Mononuclear cell (primary cell): ENCODE measurements around the gene ANKH. TPM values are rescaled to one million over a fixed set of nuclear protein-coding genes. Genes with fewer than 3 reads are reported as not detected.

Experiments
- H3K27me3 ChIP-seq: 2 replicates; pipeline ENCODE4 v1.6.0; 2011; ENCODE audit warnings: low read length, control low read depth; ENCODE audit not compliant: insufficient read depth
- H3K4me1 ChIP-seq: 2 replicates; pipeline ENCODE4 v1.5.1; 2011; ENCODE audit warnings: mild to moderate bottlenecking, low read length, control low read depth; ENCODE audit not compliant: insufficient read depth
- H3K4me3 ChIP-seq: 2 replicates; pipeline ENCODE4 v1.5.1; 2011; ENCODE audit warnings: mild to moderate bottlenecking, low read length, moderate library complexity
- H3K9me3 ChIP-seq: 2 replicates; pipeline ENCODE4 v1.5.1; 2011; ENCODE audit warnings: low read depth, mild to moderate bottlenecking, control low read depth, low read length
- total RNA-seq: library from RNA; depleted of rRNA; stranded (reverse); fragments of >200 nt; gene quantifications from one replicate; pipeline ENCODE4 v1.2.3, GENCODE V29; 2012

ANKH gene
- total RNA-seq, 1 donor, result 35.7 TPM

DNA sequence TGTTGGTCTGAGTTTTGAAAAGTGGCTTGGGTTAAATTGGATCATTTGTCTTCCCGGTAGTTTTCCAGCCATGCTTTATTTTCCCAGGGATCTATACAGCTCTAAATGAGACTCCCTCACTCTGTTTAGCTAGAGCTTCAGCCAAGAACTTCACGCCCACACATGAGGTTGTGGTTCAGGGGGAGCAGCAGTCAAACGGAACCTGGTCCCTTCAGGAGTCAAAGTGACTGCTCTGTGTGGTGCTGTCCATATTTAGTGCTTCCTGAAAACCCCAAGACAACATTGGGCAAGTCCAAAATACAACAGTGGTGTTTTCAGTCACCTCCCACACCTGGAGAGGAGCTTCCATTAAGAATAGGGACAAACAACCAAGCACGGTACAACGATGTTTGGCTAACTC is 90.5 kb downstream of the ANKH start:
- Histone ChIP-seq H3K4me1 (no peaks in the 10 kb centered on the region), H3K4me3 (no peak overlapping the region), H3K27me3 (no peaks in the 10 kb centered on the region), H3K9me3 (no peaks in the 10 kb centered on the region)

DNA sequence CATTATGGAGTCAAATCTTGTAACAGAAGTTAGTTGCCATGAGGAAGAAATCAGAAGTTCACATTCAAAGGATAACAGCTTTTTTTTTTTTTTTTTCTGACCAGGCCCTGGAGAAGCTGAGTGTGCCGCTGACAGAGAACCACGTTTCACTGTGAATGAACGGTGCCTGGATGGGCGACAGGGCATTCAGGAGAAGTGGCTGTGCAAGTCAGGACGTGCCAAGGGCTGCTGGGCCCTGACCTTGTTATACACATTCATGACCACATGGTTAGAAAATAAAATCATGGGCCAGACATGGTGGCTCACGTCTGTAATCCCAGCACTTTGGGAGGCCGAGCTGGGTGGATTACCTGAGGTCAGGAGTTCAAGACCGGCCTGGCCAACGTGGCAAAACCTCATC is 91.6 kb downstream of the ANKH start:
- H3K4me3 ChIP-seq, result no peak overlapping the region
- H3K27me3 ChIP-seq, result no peaks in the 10 kb centered on the region
- no peaks in the 10 kb centered on the region for H3K9me3 ChIP-seq

DNA sequence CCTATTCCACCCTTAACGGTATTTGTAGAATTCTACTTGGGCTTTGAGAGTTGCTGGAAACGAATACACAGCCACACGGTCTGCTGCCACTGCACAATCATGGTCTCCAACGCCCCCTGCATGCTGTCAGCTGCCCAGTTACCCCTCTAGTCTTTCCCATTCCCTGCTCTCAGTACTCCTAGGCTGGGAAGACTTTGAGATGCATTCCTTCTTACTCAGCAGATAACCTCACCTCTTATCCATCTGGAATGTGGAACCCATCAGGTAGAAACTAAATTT is 92.8 kb downstream of the ANKH start:
- no peak overlapping the region for H3K4me3 ChIP-seq
- no peaks in the 10 kb centered on the region for H3K9me3 ChIP-seq
- H3K27me3 ChIP-seq, result no peaks in the 10 kb centered on the region
- H3K4me1 ChIP-seq, result no peaks in the 10 kb centered on the region

More for the DNA sequence above, 91.6 kb downstream of the ANKH start:
- no peaks in the 10 kb centered on the region for H3K4me1 ChIP-seq

DNA sequence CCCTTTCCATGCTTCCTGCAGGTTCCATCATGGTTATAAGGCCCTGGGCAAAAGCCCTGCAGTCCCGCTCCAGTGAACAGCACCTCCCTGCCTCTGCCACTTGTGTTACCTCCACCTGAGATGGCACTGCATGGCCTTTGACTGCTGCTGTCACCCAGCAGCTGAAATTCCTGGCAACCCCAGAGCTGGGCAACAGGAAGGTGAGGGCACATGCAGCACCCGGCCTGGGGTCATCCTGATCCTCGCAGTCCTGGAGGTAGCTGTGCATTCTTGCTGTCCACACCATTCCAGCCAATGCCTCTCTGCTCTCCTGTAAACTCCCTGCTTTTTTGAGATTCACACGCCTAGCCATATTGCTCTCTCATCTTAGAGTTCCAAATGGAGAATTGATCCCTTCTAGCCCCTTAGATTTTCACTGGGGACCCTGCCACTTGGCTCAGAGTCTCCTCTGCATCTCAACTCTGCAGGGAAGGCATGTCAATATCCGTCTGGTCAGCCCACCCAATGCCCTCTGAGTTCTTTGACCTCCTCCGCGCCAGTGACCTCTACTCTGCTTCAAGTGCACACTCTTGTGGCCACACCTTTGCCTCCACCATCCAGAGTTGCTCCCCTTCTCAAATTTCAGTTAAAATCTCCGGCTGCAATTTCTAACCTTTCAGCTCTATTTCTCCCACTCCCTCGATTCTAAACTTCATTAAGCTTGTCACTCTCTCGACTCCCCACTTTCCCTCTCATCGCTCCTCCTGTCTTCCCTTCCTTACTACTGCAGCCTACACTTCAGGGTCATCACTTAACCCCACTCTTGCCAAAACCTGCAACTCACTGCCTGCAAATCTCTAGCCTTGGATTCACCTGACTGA is 93.4 kb downstream of the ANKH start:
- Histone ChIP-seq H3K4me1 (no peaks in the 10 kb centered on the region), H3K27me3 (no peaks in the 10 kb centered on the region), H3K4me3 (no peak overlapping the region), H3K9me3 (no peaks in the 10 kb centered on the region)

DNA sequence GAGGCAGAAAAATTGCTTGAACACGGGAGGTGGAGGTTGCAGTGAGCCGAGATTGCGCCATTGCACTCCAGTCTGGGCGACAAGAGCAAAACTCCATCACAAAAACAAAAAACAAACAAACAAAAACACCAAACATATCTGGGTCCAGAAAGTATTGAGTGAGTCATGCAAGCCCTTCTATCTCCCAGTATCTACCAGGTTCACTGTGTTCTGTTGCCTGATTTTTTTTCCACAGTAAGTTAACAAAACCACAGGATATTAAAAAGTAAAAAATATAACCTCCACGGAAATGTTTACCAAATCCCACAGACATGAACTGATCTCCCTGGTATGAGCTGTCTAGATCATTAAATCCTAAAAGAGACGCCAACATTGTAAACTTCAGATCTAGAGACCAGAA is 94.4 kb downstream of the ANKH start:
- no peaks in the 10 kb centered on the region for H3K9me3 ChIP-seq
- no peaks in the 10 kb centered on the region for H3K27me3 ChIP-seq
- no peaks in the 10 kb centered on the region for H3K4me1 ChIP-seq
- no peak overlapping the region for H3K4me3 ChIP-seq

DNA sequence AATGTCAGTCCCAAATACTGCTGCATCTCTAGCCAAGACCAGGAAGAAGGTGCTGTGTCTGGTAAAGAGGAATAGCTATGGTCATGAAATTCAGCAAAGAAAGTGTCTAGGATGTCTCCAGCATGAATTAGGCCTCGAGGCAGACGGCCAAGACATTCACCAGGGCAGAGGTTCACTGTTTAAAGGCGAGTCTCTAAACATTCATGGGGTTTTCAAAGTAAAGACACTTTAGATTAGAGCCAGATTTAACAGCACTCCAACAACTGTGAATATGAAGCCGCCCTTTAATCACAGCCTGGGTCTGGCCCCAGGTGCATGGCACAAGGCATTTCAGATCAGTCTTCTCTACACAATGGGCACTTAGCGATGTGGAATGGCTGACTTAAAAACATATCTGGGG is 95.0 kb downstream of the ANKH start:
- Histone ChIP-seq H3K4me3 (no peak overlapping the region), H3K9me3 (no peaks in the 10 kb centered on the region), H3K4me1 (no peaks in the 10 kb centered on the region), H3K27me3 (no peaks in the 10 kb centered on the region)

DNA sequence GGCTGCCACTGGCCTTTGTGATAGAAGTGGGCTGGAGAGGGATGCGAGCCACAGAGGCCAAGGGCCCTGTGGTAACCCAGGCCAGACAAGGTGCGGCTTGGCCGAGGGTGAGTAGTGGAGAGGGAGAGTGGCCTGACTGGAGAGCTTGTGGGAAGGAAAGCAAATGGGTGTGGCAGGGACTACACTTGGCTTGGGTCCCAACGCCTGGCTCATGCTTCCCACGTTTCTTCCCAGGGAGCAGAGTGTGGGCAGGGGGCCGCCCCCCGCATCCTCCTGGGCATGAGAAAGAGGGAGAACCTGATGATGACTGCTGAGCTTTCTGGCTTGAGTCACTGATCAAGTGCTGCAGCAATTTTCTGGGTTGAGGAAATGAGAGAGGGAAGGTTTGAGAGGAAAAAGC is 95.7 kb downstream of the ANKH start:
- Histone ChIP-seq H3K4me1 (no peaks in the 10 kb centered on the region), H3K4me3 (no peak overlapping the region), H3K9me3 (no peaks in the 10 kb centered on the region), H3K27me3 (no peaks in the 10 kb centered on the region)

DNA sequence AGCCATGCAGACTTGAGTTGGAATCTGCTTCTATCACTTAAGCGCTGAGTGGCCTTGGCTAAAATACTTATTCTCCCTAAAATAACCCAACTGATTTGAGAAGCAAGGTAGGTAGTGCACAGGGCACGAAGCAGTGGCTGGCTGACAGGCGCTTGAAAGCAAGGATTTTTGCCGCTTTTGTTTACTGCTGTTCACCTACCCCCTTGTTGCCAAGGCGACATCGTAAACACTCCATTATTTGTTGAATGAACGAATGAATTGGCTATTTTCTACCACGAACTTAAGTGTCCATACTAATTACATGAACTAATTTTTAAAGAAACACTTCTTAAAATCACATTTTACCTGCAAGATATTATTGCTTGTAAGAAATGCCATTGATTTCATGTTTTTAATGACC is 98.0 kb downstream of the ANKH start:
- H3K4me3 ChIP-seq, result no peak overlapping the region

DNA sequence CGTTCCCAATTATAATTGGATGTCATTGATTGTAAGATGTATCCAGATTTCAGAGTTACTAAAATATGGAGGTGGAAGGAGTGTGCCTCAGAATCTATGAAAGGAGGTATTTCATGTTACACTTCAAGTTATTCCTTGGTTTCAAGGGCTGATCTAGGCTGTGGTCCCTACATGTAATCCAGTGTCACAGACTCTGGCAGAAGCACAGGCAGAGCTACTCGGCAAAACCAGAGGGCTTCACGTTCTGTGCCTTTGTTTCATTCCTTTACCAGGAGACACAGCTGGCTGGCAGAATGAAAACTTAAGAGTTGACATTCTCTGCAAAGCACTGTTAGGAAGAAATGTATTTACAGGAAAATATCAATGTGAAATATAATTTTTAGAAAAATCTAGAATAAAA is 99.6 kb downstream of the ANKH start:
- Histone ChIP-seq H3K4me1 (no peaks in the 10 kb centered on the region), H3K9me3 (no peaks in the 10 kb centered on the region), H3K27me3 (no peaks in the 10 kb centered on the region), H3K4me3 (no peak overlapping the region)

More for the DNA sequence above, 98.0 kb downstream of the ANKH start:
- no peaks in the 10 kb centered on the region for H3K9me3 ChIP-seq
- H3K4me1 ChIP-seq, result no peaks in the 10 kb centered on the region
- no peaks in the 10 kb centered on the region for H3K27me3 ChIP-seq

DNA sequence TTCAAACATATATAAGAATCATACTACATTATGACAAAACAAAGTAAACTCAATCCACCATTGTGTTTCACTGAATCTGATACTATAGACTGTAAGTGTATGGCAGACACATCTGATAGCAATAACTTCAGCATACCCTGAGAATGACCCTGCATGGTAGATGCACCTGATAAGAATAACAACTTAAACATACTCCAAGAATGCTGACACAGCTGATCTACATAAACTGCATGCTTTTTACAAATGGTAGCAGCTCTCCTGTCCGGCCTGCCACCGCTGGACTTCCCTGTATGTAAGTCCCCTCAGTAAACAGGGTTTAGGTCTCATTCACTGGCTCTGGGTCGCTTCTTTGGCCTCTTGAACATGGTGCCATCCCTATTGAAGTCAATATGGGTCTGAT is 100.4 kb downstream of the ANKH start:
- H3K4me1 ChIP-seq, result no peaks in the 10 kb centered on the region
- no peak overlapping the region for H3K4me3 ChIP-seq

DNA sequence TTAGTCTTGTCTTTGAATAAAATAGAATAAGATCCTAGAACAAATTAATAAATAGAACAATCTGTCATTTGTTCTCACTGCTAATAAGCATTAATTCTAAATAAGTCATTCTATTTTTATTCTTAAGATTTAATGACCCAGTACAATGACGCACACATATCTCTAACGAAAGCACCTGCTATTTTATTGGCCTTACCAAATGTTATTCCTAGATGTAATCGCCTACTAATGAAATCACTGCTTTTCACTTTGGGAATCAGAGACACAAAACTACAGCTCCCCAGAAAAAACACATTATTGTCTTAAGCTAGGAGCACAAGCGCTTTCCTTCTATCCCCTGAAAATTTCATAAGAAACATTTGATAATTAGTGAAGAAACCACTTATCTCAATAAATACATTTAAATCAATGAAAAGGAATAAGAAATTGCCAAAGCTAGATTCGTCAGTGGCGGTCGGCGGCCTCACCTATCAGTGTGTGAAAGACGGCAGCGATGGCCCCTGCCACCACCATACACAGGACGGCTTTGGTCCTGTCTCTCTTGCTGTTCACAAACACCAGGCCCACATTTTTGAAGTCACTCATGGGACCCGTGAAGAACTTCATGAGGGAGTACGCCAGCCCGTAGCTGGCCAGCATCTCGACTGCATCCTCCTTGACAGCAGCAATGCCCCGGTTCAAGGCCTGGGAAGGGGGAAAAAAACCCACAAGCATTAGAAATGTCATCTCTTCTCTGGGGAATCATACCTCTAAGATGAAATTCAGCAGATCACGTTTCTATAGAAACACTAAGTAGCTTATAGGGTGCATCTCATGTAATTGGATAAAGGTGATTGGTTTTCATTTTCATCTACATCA is 102.8 kb downstream of the ANKH start:
- Histone ChIP-seq H3K4me3 (no peak overlapping the region), H3K27me3 (no peaks in the 10 kb centered on the region), H3K4me1 (no peaks in the 10 kb centered on the region), H3K9me3 (no peaks in the 10 kb centered on the region)

More for the DNA sequence above, 100.4 kb downstream of the ANKH start:
- no peaks in the 10 kb centered on the region for H3K27me3 ChIP-seq
- H3K9me3 ChIP-seq, result no peaks in the 10 kb centered on the region

DNA sequence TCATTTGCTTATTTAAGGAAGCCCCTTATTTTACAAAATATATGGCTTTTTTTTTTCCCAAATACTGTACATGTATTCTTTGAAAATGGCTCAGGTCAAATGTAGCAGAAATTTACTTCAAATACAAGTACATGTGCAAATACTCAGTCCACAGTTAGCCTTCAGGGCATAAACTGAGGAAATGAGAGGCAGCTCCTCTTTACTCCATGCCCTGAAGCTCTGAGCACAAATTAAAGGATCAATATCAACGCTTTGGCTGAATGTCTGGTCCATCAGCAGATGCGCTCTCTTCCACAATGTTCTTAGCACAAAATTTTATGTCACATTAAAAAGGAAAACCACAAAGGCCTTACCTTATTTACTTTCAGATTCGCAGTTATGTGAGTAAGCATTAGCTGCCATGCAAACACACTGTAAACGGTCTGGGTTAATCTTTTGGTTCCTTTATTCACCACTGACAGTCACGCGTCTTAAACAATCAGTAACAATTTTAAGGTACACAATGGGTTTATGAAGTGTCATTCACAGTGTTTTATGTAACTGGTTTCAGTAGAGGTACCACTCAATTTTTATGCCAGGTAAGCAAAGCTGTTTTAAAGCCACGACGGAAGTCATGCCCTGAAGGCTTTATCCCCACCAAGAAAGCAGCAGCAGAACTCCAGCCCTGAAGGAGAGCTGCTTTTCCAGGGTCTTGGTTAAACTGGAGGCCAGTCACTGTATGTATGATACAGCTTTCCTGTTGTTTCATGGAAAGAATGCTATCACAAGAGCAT is 103.7 kb downstream of the ANKH start:
- no peaks in the 10 kb centered on the region for H3K9me3 ChIP-seq
- no peak overlapping the region for H3K4me3 ChIP-seq
- H3K4me1 ChIP-seq, result no peaks in the 10 kb centered on the region
- no peaks in the 10 kb centered on the region for H3K27me3 ChIP-seq

DNA sequence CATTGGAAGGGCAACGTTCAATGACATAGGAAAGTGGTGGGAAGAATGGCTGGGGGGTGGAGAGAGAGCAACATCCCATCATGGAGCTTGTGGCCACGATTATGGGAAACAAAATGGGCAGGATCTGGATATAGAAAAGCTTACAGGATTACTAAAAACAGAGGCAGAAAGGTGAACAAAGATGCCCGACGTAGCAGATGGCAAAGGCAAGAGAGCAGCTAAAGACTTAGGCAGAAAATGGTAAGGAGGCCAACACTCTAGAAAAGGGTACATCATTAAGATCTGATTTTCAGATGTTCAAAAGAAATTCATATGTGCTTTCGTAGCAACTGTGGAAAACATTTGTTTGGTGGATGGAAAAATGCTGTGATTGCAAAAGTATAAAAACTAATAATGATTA is 104.5 kb downstream of the ANKH start:
- H3K27me3 ChIP-seq, result no peaks in the 10 kb centered on the region
- no peak overlapping the region for H3K4me3 ChIP-seq
- no peaks in the 10 kb centered on the region for H3K9me3 ChIP-seq
- H3K4me1 ChIP-seq, result no peaks in the 10 kb centered on the region

DNA sequence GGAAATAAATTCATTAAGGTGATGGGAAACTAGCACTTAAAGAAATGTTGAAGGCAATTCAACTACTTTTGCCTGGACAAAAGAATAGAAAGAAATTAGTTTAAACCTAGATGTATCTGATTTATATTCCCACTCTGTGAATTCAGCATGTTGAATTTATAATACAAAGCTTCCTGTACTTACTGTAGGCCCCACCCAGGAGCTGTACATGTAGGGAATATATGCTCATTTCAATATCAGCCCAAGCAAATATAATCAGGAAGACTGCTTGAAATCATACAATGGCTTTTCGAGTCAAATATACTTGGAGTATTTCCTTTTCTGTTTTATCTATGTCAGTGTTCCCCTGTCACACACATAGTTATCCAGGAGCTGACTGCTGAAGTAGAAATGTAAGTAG is 105.0 kb downstream of the ANKH start:
- Histone ChIP-seq H3K4me1 (no peaks in the 10 kb centered on the region), H3K4me3 (no peak overlapping the region), H3K27me3 (no peaks in the 10 kb centered on the region), H3K9me3 (no peaks in the 10 kb centered on the region)

DNA sequence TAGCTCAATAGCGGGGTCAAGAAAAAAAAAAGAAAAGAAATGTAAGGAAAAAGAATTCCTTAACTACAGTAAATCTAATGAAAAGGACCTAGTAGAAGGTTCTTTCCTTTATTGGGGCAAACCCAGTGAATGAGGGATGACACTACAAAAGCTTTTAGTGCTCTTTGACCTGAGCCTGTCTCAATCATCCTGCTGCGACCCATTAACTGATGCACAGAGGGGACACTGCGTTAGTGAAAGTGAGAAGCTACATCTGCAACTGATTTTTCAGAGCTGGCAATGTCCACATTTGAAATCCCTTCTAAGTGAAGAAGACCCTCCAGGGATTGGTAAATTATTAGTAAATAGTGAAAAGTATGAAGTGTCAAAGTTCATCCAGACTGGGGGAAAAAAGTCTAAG is 106.0 kb downstream of the ANKH start:
- Histone ChIP-seq H3K4me3 (no peak overlapping the region), H3K27me3 (no peaks in the 10 kb centered on the region), H3K4me1 (no peaks in the 10 kb centered on the region), H3K9me3 (no peaks in the 10 kb centered on the region)
